ENCODE measurements around the gene FBLN2. TPM values are rescaled to one million over a fixed set of nuclear protein-coding genes. Genes with fewer than 3 reads are reported as not detected.

The FBLN2 gene
- total and polyA plus RNA-seq, 4 donors: 1.3 to 9.1 (median 4.3) TPM

DNA sequence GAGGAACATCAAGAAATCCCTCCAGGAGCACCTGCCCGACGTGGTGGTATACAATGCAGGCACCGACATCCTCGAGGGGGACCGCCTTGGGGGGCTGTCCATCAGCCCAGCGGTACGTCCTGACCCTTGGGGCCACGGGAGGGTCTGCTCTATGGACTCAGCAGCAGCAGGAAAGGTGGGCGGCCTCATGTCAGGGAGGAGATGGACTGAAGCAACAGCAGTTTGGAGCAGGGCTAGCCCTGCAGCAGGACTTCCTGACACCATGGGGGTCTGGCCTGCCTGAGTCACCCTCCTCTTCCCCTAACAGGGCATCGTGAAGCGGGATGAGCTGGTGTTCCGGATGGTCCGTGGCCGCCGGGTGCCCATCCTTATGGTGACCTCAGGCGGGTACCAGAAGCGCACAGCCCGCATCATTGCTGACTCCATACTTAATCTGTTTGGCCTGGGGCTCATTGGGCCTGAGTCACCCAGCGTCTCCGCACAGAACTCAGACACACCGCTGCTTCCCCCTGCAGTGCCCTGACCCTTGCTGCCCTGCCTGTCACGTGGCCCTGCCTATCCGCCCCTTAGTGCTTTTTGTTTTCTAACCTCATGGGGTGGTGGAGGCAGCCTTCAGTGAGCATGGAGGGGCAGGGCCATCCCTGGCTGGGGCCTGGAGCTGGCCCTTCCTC is 44.6 kb upstream of the FBLN2 start:
- no peak overlapping the region for H3K27ac ChIP-seq (ENCODE audit: low read depth in 1 of 2, low read length in 2 of 2)
- 96% methylated on average over 23 of the region's 23 CpGs for WGBS
- TF ChIP-seq, protein P1, sequence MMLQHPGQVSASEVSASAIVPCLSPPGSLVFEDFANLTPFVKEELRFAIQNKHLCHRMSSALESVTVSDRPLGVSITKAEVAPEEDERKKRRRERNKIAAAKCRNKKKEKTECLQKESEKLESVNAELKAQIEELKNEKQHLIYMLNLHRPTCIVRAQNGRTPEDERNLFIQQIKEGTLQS (IDR thresholded peaks at IDR 0.05): no peak
- no peak for TF ChIP-seq TAF1 (conservative IDR thresholded peaks at IDR 0.05)
- TF ChIP-seq FOXA2 (IDR thresholded peaks at IDR 0.05): no peak
- TF ChIP-seq, protein P2, sequence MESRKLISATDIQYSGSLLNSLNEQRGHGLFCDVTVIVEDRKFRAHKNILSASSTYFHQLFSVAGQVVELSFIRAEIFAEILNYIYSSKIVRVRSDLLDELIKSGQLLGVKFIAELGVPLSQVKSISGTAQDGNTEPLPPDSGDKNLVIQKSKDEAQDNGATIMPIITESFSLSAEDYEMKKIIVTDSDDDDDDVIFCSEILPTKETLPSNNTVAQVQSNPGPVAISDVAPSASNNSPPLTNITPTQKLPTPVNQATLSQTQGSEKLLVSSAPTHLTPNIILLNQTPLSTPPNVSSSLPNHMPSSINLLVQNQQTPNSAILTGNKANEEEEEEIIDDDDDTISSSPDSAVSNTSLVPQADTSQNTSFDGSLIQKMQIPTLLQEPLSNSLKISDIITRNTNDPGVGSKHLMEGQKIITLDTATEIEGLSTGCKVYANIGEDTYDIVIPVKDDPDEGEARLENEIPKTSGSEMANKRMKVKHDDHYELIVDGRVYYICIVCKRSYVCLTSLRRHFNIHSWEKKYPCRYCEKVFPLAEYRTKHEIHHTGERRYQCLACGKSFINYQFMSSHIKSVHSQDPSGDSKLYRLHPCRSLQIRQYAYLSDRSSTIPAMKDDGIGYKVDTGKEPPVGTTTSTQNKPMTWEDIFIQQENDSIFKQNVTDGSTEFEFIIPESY (IDR thresholded peaks at IDR 0.05): no peak
- TF ChIP-seq HNF4A (conservative IDR thresholded peaks at IDR 0.05): no peak
- no peak for TF ChIP-seq FOXA1 (IDR thresholded peaks at IDR 0.05)
- TF ChIP-seq, protein P3, sequence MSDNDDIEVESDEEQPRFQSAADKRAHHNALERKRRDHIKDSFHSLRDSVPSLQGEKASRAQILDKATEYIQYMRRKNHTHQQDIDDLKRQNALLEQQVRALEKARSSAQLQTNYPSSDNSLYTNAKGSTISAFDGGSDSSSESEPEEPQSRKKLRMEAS (IDR thresholded peaks at IDR 0.05): no peak
- TF ChIP-seq, protein P4, sequence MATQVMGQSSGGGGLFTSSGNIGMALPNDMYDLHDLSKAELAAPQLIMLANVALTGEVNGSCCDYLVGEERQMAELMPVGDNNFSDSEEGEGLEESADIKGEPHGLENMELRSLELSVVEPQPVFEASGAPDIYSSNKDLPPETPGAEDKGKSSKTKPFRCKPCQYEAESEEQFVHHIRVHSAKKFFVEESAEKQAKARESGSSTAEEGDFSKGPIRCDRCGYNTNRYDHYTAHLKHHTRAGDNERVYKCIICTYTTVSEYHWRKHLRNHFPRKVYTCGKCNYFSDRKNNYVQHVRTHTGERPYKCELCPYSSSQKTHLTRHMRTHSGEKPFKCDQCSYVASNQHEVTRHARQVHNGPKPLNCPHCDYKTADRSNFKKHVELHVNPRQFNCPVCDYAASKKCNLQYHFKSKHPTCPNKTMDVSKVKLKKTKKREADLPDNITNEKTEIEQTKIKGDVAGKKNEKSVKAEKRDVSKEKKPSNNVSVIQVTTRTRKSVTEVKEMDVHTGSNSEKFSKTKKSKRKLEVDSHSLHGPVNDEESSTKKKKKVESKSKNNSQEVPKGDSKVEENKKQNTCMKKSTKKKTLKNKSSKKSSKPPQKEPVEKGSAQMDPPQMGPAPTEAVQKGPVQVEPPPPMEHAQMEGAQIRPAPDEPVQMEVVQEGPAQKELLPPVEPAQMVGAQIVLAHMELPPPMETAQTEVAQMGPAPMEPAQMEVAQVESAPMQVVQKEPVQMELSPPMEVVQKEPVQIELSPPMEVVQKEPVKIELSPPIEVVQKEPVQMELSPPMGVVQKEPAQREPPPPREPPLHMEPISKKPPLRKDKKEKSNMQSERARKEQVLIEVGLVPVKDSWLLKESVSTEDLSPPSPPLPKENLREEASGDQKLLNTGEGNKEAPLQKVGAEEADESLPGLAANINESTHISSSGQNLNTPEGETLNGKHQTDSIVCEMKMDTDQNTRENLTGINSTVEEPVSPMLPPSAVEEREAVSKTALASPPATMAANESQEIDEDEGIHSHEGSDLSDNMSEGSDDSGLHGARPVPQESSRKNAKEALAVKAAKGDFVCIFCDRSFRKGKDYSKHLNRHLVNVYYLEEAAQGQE (IDR thresholded peaks at IDR 0.05): no peak
- no peak for TF ChIP-seq EGR1 (IDR thresholded peaks at IDR 0.05; ENCODE audit: low read depth in 2 of 2)
- no peak for TF ChIP-seq RAD21 (IDR thresholded peaks at IDR 0.05)
- no peak for TF ChIP-seq GABPA (IDR thresholded peaks at IDR 0.05 in 1 of 2, conservative IDR thresholded peaks at IDR 0.05 in 1 of 2)
- TF ChIP-seq, protein P5, sequence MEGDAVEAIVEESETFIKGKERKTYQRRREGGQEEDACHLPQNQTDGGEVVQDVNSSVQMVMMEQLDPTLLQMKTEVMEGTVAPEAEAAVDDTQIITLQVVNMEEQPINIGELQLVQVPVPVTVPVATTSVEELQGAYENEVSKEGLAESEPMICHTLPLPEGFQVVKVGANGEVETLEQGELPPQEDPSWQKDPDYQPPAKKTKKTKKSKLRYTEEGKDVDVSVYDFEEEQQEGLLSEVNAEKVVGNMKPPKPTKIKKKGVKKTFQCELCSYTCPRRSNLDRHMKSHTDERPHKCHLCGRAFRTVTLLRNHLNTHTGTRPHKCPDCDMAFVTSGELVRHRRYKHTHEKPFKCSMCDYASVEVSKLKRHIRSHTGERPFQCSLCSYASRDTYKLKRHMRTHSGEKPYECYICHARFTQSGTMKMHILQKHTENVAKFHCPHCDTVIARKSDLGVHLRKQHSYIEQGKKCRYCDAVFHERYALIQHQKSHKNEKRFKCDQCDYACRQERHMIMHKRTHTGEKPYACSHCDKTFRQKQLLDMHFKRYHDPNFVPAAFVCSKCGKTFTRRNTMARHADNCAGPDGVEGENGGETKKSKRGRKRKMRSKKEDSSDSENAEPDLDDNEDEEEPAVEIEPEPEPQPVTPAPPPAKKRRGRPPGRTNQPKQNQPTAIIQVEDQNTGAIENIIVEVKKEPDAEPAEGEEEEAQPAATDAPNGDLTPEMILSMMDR (IDR thresholded peaks at IDR 0.05; ENCODE audit: low read depth, low read length, missing input control): no peak
- TF ChIP-seq HNF4G (IDR thresholded peaks at IDR 0.05): no peak
- no peak for TF ChIP-seq NR2F2 (IDR thresholded peaks at IDR 0.05)
- no peak for TF ChIP-seq RXRA (IDR thresholded peaks at IDR 0.05)
- TF ChIP-seq SP1 (IDR thresholded peaks at IDR 0.05): no peak
- TF ChIP-seq JUND (IDR thresholded peaks at IDR 0.05): no peak
- no peak overlapping the region for H3K4me3 ChIP-seq (ENCODE audit: low read depth in 1 of 3, low read length in 3 of 3)
- H3K9me3 ChIP-seq (ENCODE audit: control insufficient read depth in 4 of 4, low read length in 3 of 4): no peaks in the 10 kb centered on the region
- H3K9ac ChIP-seq (ENCODE audit: low read depth in 1 of 2, low read length in 2 of 2): no peak overlapping the region
- H3K4me1 ChIP-seq (ENCODE audit: control insufficient read depth in 4 of 4, insufficient read depth in 4 of 4, low read length in 3 of 4): no peaks in the 10 kb centered on the region
- no peaks in the 10 kb centered on the region for H3K36me3 ChIP-seq (ENCODE audit: control insufficient read depth in 4 of 4, insufficient read depth in 3 of 4, low read depth in 1 of 4, low read length in 3 of 4)
- DNase-seq (ENCODE audit: low spot score): no peak
- H3K27me3 ChIP-seq (ENCODE audit: control insufficient read depth in 4 of 4, insufficient read depth in 4 of 4, low read length in 3 of 4): no peaks in the 10 kb centered on the region
